GM12878 (cell line): ENCODE results near the gene AHCY. TPM values are rescaled to one million over a fixed set of nuclear protein-coding genes. Genes with fewer than 3 reads are reported as not detected.

ENCODE experiments used
- ATAC-seq: fragments of 200-7000 bp; cut with Tn5 transposase; 3 replicates; pipeline ENCODE4 v1.9.1; 2020; ENCODE audit warnings: mild to moderate bottlenecking, moderate library complexity
- BruUV-seq: library from RNA; stranded (reverse); fragments of 400-500 nt; replicated peaks from 2 replicates; lab custom pipeline; 2021; lab: Mats Ljungman, UMichigan
- CTCF ChIA-PET: fragments of 300-600 bp; sonication (Branson Sonifier 250); formaldehyde crosslinking; extraction: SDS; loops from one replicate; lab custom pipeline; 2021; ENCODE audit warnings: inconsistent platforms; lab: Yijun Ruan, JAX
- POLR2A ChIA-PET: fragments of 350-600 bp; formaldehyde crosslinking; extraction: SDS; loops from one replicate; lab custom pipeline; 2021; ENCODE audit warnings: inconsistent platforms; lab: Charles Lee
- RAD21 ChIA-PET: fragments of 300-600 bp; sonication (Branson Sonifier 250); formaldehyde crosslinking; loops from one replicate; lab custom pipeline; 2023; ENCODE audit warnings: antibody characterized with exemption; ENCODE audit not compliant: unreplicated experiment; lab: Charles Lee
- SMC1A ChIA-PET: fragments of 300-600 bp; sonication (Branson Sonifier 250); formaldehyde crosslinking; loops from one replicate; lab custom pipeline; 2023; ENCODE audit not compliant: unreplicated experiment, uncharacterized antibody; lab: Charles Lee
- DNase-seq: peaks from one replicate; pipeline ENCODE4 v3.0.0-alpha.2; 2011; ENCODE audit warnings: low read depth, low spot score
- FAIRE-seq: peaks from 3 replicates; lab custom pipeline; 2011; peaks lifted over from hg19 to GRCh38; lab: Jason Lieb, UNC
- H2AFZ ChIP-seq: 2 replicates; pipeline ENCODE4 v1.6.0; 2011; ENCODE audit warnings: low read depth, low read length, control low read depth; ENCODE audit not compliant: control insufficient read depth
- H3K27ac ChIP-seq: 2 replicates; pipeline ENCODE4 v1.5.1; 2011; ENCODE audit warnings: control low read depth; ENCODE audit not compliant: control insufficient read depth, insufficient read depth
- H3K27me3 ChIP-seq, 2 experiments: replicated peaks in 1 of 2; 2 replicates each; pipeline versions ENCODE4 v1.6.0 to v1.6.1; 2011; ENCODE audit warnings: low read length in 1 of 2; ENCODE audit not compliant: control insufficient read depth in 2 of 2, insufficient read depth in 2 of 2
- H3K36me3 ChIP-seq, 2 experiments: 2 replicates each; pipeline ENCODE4 v1.5.1; 2011; ENCODE audit warnings: low read length in 1 of 2; ENCODE audit not compliant: control insufficient read depth in 2 of 2, insufficient read depth in 2 of 2
- H3K4me1 ChIP-seq: 2 replicates; pipeline ENCODE4 v1.6.1; 2011; ENCODE audit warnings: mild to moderate bottlenecking, low read length, moderate library complexity, mixed read lengths; ENCODE audit not compliant: control insufficient read depth, insufficient read depth
- H3K4me2 ChIP-seq: 2 replicates; pipeline ENCODE4 v1.6.0; 2011; ENCODE audit warnings: control low read depth; ENCODE audit not compliant: control insufficient read depth, insufficient read depth
- H3K4me3 ChIP-seq: fragments of 200-600 bp; sonication (generic); 2 replicates; pipeline ENCODE4 v1.5.1; 2016
- H3K79me2 ChIP-seq: 2 replicates; pipeline ENCODE4 v1.6.0; 2011; ENCODE audit warnings: low read length; ENCODE audit not compliant: control insufficient read depth, insufficient read depth
- H3K9ac ChIP-seq: 2 replicates; pipeline ENCODE4 v1.8.0; 2011; ENCODE audit warnings: low read length, control low read depth, mixed read lengths; ENCODE audit not compliant: control insufficient read depth, insufficient read depth
- H3K9me3 ChIP-seq: replicated peaks from 3 replicates; pipeline ENCODE4 v1.5.1; 2011; ENCODE audit warnings: mild to moderate bottlenecking, low read length; ENCODE audit not compliant: control insufficient read depth, insufficient read depth
- H4K20me1 ChIP-seq: 2 replicates; pipeline ENCODE4 v1.6.0; 2011; ENCODE audit not compliant: control insufficient read depth, insufficient read depth
- CTCF ChIP-seq, 3 experiments: IDR thresholded peaks in 2 of 3; conservative IDR thresholded peaks in 1 of 3; 2 replicates each; pipeline ENCODE4 v1.5.1; 2011; ENCODE audit warnings: low read depth in 3 of 3, low read length in 3 of 3, mild to moderate bottlenecking in 3 of 3, control low read depth in 2 of 3, moderate library complexity in 2 of 3, inconsistent platforms in 1 of 3, mixed read lengths in 1 of 3; ENCODE audit not compliant: control insufficient read depth in 2 of 3, insufficient read depth in 1 of 3; ENCODE audit errors: extremely low read depth in 1 of 3
- EED ChIP-seq: sonication (generic); IDR thresholded peaks from 2 replicates; pipeline ENCODE4 v1.6.1; 2016; ENCODE audit warnings: antibody characterized with exemption, low read depth
- HDGF ChIP-seq: fragments of 450-650 bp; IDR thresholded peaks from 2 replicates; pipeline ENCODE4 v1.6.1; 2016; ENCODE audit warnings: antibody characterized with exemption
- MTA3 ChIP-seq: IDR thresholded peaks from 2 replicates; pipeline ENCODE4 v1.6.1; 2012; ENCODE audit warnings: low read length, inconsistent platforms, borderline replicate concordance
- NFXL1 ChIP-seq: fragments of 450-650 bp; IDR thresholded peaks from 2 replicates; pipeline ENCODE4 v1.6.1; 2017; ENCODE audit warnings: antibody characterized with exemption, mild to moderate bottlenecking, borderline replicate concordance
- NR2C1 ChIP-seq: fragments of 450-650 bp; IDR thresholded peaks from 2 replicates; pipeline ENCODE4 v1.6.1; 2017; ENCODE audit warnings: antibody characterized with exemption, mild to moderate bottlenecking, moderate library complexity
- NRF1 ChIP-seq: conservative IDR thresholded peaks from 2 replicates; pipeline ENCODE4 v1.6.1; 2011; ENCODE audit warnings: mild to moderate bottlenecking, low read depth, low read length, improper control_type of control experiment
- RAD51 ChIP-seq: fragments of 450-650 bp; IDR thresholded peaks from 2 replicates; pipeline ENCODE4 v1.6.1; 2016; ENCODE audit warnings: moderate library complexity, mild to moderate bottlenecking, inconsistent platforms
- RBBP5 ChIP-seq: fragments of 200-600 bp; sonication (generic); conservative IDR thresholded peaks from 2 replicates; pipeline ENCODE4 v1.6.1; 2016
- SMAD5 ChIP-seq: IDR thresholded peaks from 2 replicates; pipeline ENCODE4 v1.6.1; 2016; ENCODE audit warnings: antibody characterized with exemption, low read depth
- SMC3 ChIP-seq: IDR thresholded peaks from 2 replicates; pipeline ENCODE4 v1.6.1; 2011; ENCODE audit warnings: low read length, improper control_type of control experiment, borderline replicate concordance
- TARDBP ChIP-seq: IDR thresholded peaks from 2 replicates; pipeline ENCODE4 v1.6.1; 2016; ENCODE audit warnings: borderline replicate concordance
- YBX1 ChIP-seq: fragments of 450-650 bp; IDR thresholded peaks from 2 replicates; pipeline ENCODE4 v1.6.1; 2016; ENCODE audit warnings: antibody characterized with exemption
- ZBTB40 ChIP-seq: fragments of 450-650 bp; IDR thresholded peaks from 2 replicates; pipeline ENCODE4 v1.6.1; 2016; ENCODE audit warnings: mild to moderate bottlenecking, moderate library complexity, borderline replicate concordance
- ZNF207 ChIP-seq: fragments of 450-650 bp; IDR thresholded peaks from 2 replicates; pipeline ENCODE4 v1.6.1; 2014; ENCODE audit warnings: antibody characterized with exemption, mild to moderate bottlenecking, borderline replicate concordance
- ZNF687 ChIP-seq: fragments of 450-650 bp; IDR thresholded peaks from 2 replicates; pipeline ENCODE4 v1.6.1; 2017; ENCODE audit warnings: mild to moderate bottlenecking, moderate library complexity
- WGBS: methylation state at CpG from one replicate; pipeline ENCODE4 v1.1.6; 2016; ENCODE audit warnings: low lambda C conversion rate; ENCODE audit not compliant: insufficient replicate concordance, insufficient coverage; ENCODE audit errors: missing lambda C conversion rate; 5-methylcytosine and 5-hydroxymethylcytosine counted together
- in situ Hi-C: fragments of 300-500 bp; cut with MboI; formaldehyde crosslinking; loops from 9 replicates; pipeline ENCODE4 v1.14.3; 2018; ENCODE audit warnings: mixed read lengths
- intact Hi-C: fragments of 100-400 bp; cut with micrococcal nuclease; formaldehyde crosslinking; loops from one replicate; pipeline ENCODE4 v1.14.2; 2022; ENCODE audit not compliant: unreplicated experiment
- polyA plus RNA-seq, 11 experiments: library from polyadenylated mRNA; depleted of rRNA in 4 of 11; unstranded in 6 of 11; stranded (reverse) in 5 of 11; fragments of >200 nt; fragmentation: Nextera tagmentation in 4 of 11; fragmentation: Illumina TruSeq in 1 of 11; extraction: Ambion mirVana in 4 of 11; extraction: Trizol in 1 of 11; gene quantifications; 1 replicate in 1 of 11; 2 replicates in 10 of 11; pipeline versions ENCODE4 v1.2.1 to v1.2.3, GENCODE V29; 2011 to 2016; ENCODE audit warnings: inconsistent platforms in 2 of 11, missing spikeins in 2 of 11, low read depth in 1 of 11
- total RNA-seq, 4 experiments: library from RNA; depleted of rRNA in 3 of 4; stranded (reverse); fragments of >200 nt in 3 of 4; fragmentation: Illumina TruSeq in 1 of 4; extraction: Trizol in 1 of 4; gene quantifications; 2 replicates each; pipeline versions ENCODE4 v1.2.1 to v1.2.3, GENCODE V29; 2013 to 2021

AHCY gene
- total and polyA plus RNA-seq, 10 of the 15 experiments (the other 5 are each of a cell fraction or from before 2014, with no cell fraction given) = 84.9 to 223 (median 181) TPM

- peak; percentile 96 for ATAC-seq
- Histone ChIP-seq H3K9ac (no peak overlapping the region), H3K79me2 (no peaks in the 10 kb centered on the region), H2AFZ (no peak overlapping the region), H3K4me2 (no peak overlapping the region), H3K4me1 (peaks cover 3% of the 10 kb centered on the region; the same call in 1 of the 2 replicates), H3K4me3 (no peak overlapping the region), H3K27ac (no peak overlapping the region), H3K36me3 (no peaks in the 10 kb centered on the region), H3K9me3 (no peaks in the 10 kb centered on the region), H3K27me3 (no peaks in the 10 kb centered on the region), H4K20me1 (no peaks in the 10 kb centered on the region)
- in situ Hi-C loops = no loop called here
- peak; percentile 35 for DNase-seq
- peak; percentile 70 for FAIRE-seq
- ChIA-PET CTCF (interaction anchor here (0.6 to 1.5 kb wide), 3 partner anchors 63 to 834 kb away, joined by 3 to 5 read pairs (median 5); no protein-coding TSS in a partner anchor), POLR2A (interaction anchor here (0.5 kb wide), 1 partner anchor 23 kb away, joined by 3 read pairs; no protein-coding TSS in a partner anchor), SMC1A (interaction anchor here (0.6 to 2.1 kb wide), 6 partner anchors 8 to 521 kb away, joined by 3 to 9 read pairs (median 4); partner anchors contain the start of gene ASIP), RAD21 (no interaction called here)
- intact Hi-C loops = no loop called here
- no TSS peak for BruUV-seq
- WGBS = 47% methylated on average over 6 of the region's 6 CpGs
- TF ChIP-seq NFXL1 (no peak), RBBP5 (no peak), SMC3 (no peak), EED (no peak), NRF1 (no peak), ZNF687 (peak; percentile 94), CTCF (IDR thresholded peaks at IDR 0.05 in 2 of 3, conservative IDR thresholded peaks at IDR 0.05 in 1 of 3; ENCODE audit: control insufficient read depth in 2 of 3, extremely low read depth in 1 of 3, insufficient read depth in 1 of 3, low read depth in 3 of 3, low read length in 3 of 3) (no peak), NR2C1 (no peak), YBX1 (no peak), ZBTB40 (no peak; the same call in 1 of the 2 replicates), MTA3 (no peak), ZNF207 (no peak), SMAD5 (no peak), HDGF (no peak), RAD51 (peak; percentile 88), TARDBP (no peak)
Observed at GRCh38 chr20:34249291-34249690, 53.9 kb downstream of the AHCY start.
